Measurements from ENCODE around the gene PPP3R1.
A peak's percentile ranks its signal among the peaks of the same experiment; 100 is the strongest.

The PPP3R1 gene

GRCh38 chr2:68193144-68193543, 59.2 kb downstream of the PPP3R1 start:
- Histone ChIP-seq H3K4me3 (replicated peaks; ENCODE audit: low read depth, low read length) (no peak overlapping the region), H3K27me3 (replicated peaks; ENCODE audit: control insufficient read depth, insufficient read depth, low read length) (no peaks in the 10 kb centered on the region), H3K36me3 (ENCODE audit: control insufficient read depth, insufficient read depth, low read length) (no peaks in the 10 kb centered on the region; the same call in 1 of the 2 replicates)
- DNase-seq (ENCODE audit: extremely low read depth, insufficient read length), result no peak
- TF ChIP-seq CTCF (IDR thresholded peaks at IDR 0.05; ENCODE audit: insufficient read depth, low read length, poor library complexity, severe bottlenecking), result no peak

GRCh38 chr2:68190991-68191731, 61.2 kb downstream of the PPP3R1 start:
- no peaks in the 10 kb centered on the region for H3K36me3 ChIP-seq (ENCODE audit: control insufficient read depth, insufficient read depth, low read length)
- no peak for DNase-seq (ENCODE audit: extremely low read depth, insufficient read length)
- H3K27me3 ChIP-seq (replicated peaks; ENCODE audit: control insufficient read depth, insufficient read depth, low read length), result no peaks in the 10 kb centered on the region
- no peak for TF ChIP-seq CTCF (IDR thresholded peaks at IDR 0.05; ENCODE audit: insufficient read depth, low read length, poor library complexity, severe bottlenecking)
- H3K4me3 ChIP-seq (replicated peaks; ENCODE audit: low read depth, low read length), result no peak overlapping the region

GRCh38 chr2:68189991-68190784, 62.1 kb downstream of the PPP3R1 start:
- H3K27me3 ChIP-seq (replicated peaks; ENCODE audit: control insufficient read depth, insufficient read depth, low read length), result no peaks in the 10 kb centered on the region
- H3K36me3 ChIP-seq (ENCODE audit: control insufficient read depth, insufficient read depth, low read length), result no peaks in the 10 kb centered on the region
- DNase-seq (ENCODE audit: extremely low read depth, insufficient read length), result no peak
- TF ChIP-seq CTCF (IDR thresholded peaks at IDR 0.05; ENCODE audit: insufficient read depth, low read length, poor library complexity, severe bottlenecking), result no peak
- H3K4me3 ChIP-seq (replicated peaks; ENCODE audit: low read depth, low read length), result no peak overlapping the region

GRCh38 chr2:68188831-68189230, 63.5 kb downstream of the PPP3R1 start:
- Histone ChIP-seq H3K27me3 (replicated peaks; ENCODE audit: control insufficient read depth, insufficient read depth, low read length) (no peaks in the 10 kb centered on the region), H3K4me3 (replicated peaks; ENCODE audit: low read depth, low read length) (peak overlapping the region; percentile 48), H3K36me3 (ENCODE audit: control insufficient read depth, insufficient read depth, low read length) (peaks cover 1% of the 10 kb centered on the region; the same call in 1 of the 2 replicates)
- no peak for TF ChIP-seq CTCF (IDR thresholded peaks at IDR 0.05; ENCODE audit: insufficient read depth, low read length, poor library complexity, severe bottlenecking)
- DNase-seq (ENCODE audit: extremely low read depth, insufficient read length), result no peak

- TF ChIP-seq CTCF (IDR thresholded peaks at IDR 0.05; ENCODE audit: insufficient read depth, low read length, poor library complexity, severe bottlenecking), result no peak
- Histone ChIP-seq H3K27me3 (replicated peaks; ENCODE audit: control insufficient read depth, insufficient read depth, low read length) (no peaks in the 10 kb centered on the region), H3K4me3 (replicated peaks; ENCODE audit: low read depth, low read length) (no peak overlapping the region), H3K36me3 (ENCODE audit: control insufficient read depth, insufficient read depth, low read length) (peaks cover 2% of the 10 kb centered on the region; the same call in 1 of the 2 replicates)
- no peak for DNase-seq (ENCODE audit: extremely low read depth, insufficient read length)
Observed at GRCh38 chr2:68187329-68187728, 65.0 kb downstream of the PPP3R1 start.

All from GM06990 (cell line).